Effector memory CD8-positive, alpha-beta T cell (primary cell): ENCODE results near the gene ZSWIM3.
A peak's percentile ranks its signal among the peaks of the same experiment; 100 is the strongest.

Experiments used
- ATAC-seq: fragments of 150-1000 bp; cut with Tn5 transposase; replicated peaks from 2 replicates; pipeline ENCODE4 v1.10.0; 2021; ENCODE audit warnings: mild to moderate bottlenecking, moderate library complexity
- DNase-seq, 3 experiments: peaks; one replicate each; pipeline ENCODE4 v3.0.0; 2021
- H3K27ac Mint-ChIP-seq, 2 donors: one replicate each; pipeline ENCODE4 v1.8.0; 2022; ENCODE audit warnings: mild to moderate bottlenecking in 2 of 2, mixed read lengths in 2 of 2, moderate library complexity in 2 of 2
- H3K27me3 Mint-ChIP-seq, 2 donors: one replicate each; pipeline ENCODE4 v1.8.0; 2022; ENCODE audit warnings: mixed read lengths in 2 of 2
- H3K36me3 Mint-ChIP-seq: one replicate; pipeline ENCODE4 v1.8.0; 2022; ENCODE audit warnings: mild to moderate bottlenecking, moderate library complexity, mixed read lengths; ENCODE audit not compliant: insufficient read depth
- H3K4me1 Mint-ChIP-seq, 2 donors: one replicate each; pipeline ENCODE4 v1.8.0; 2022; ENCODE audit warnings: low read depth in 2 of 2, mixed read lengths in 2 of 2
- H3K4me3 Mint-ChIP-seq, 2 donors: one replicate each; pipeline ENCODE4 v1.8.0; 2022; ENCODE audit warnings: mild to moderate bottlenecking in 2 of 2, mixed read lengths in 2 of 2, moderate library complexity in 2 of 2
- H3K9me3 Mint-ChIP-seq, 2 donors: one replicate each; pipeline ENCODE4 v1.8.0; 2022; ENCODE audit warnings: mixed read lengths in 2 of 2

Gene ZSWIM3

DNA sequence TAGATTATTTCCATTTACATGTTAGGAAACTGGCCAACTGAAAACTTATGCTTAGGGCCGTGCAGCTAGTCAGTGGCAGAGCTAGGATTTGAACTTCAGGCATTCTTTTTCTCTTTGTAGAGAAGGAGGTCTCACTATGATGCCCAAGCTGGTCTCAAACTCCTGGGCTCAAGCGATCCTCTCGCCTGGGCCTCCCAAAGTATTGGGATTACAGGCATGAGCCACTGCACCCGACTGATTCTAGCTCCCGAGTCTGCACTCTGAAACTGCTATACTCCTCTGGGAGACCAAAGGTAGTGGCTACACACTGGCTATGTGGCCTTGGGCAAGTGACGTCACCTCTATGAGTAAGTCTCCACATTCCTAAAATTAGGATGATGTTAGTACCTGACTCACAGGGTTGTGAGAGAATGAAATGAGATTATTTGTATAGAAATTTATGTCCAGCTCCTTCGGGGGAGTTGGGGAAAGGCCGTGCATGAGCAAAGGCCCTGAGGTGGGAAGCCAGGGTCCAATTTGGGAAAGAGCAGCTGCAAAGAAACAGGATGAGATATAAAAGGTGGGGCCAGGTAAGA is 48.2 kb downstream of the ZSWIM3 start:
- H3K4me1 Mint-ChIP-seq, result peaks cover 1 to 2% of the 10 kb centered on the region in 2 donors
- H3K27ac Mint-ChIP-seq, result no peak overlapping the region
- no peaks in the 10 kb centered on the region for H3K27me3 Mint-ChIP-seq
- ATAC-seq (no peak), DNase-seq (no peak)
- H3K9me3 Mint-ChIP-seq, result no peaks in the 10 kb centered on the region
- H3K36me3 Mint-ChIP-seq, result peaks cover under 1% of the 10 kb centered on the region
- no peak overlapping the region for H3K4me3 Mint-ChIP-seq

DNA sequence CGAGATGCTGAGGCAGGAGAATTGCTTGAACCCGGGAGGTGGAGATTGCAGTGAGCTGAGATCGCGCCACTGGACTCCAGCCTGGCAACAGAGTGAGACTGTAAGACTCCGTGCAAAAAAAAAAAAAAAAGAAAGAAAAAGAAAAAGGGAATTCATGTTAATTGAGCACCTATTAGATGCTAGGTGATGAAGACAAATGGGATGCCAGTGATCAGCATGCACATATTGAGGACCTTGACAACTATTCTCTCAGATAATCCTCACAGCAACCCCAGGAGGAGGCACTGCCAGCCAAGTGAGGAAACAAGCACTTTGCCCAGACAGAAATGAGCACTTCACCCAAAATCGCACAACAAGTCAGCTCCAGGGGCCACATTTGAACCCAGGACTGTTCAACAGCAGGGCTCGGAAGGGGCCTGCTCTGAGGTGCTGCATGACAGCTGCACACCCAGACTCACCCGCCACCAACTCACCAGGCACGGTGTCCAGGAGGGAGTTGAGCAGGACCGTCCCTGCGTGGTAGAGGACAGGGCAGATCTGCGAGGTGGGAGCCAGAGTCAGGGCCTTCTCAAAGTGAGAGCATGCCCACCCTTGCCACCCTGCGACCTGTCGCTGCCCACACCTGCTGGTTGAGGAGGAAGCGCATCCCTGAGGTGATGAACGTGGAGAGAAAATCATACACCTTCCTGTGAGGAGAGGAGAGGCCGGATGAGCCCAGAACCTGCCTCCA is 50.0 kb downstream of the ZSWIM3 start:
- H3K27ac Mint-ChIP-seq, result no peak overlapping the region
- peaks cover 11 to 16% of the 10 kb centered on the region in 2 donors for H3K4me1 Mint-ChIP-seq
- H3K27me3 Mint-ChIP-seq, result no peaks in the 10 kb centered on the region

DNA sequence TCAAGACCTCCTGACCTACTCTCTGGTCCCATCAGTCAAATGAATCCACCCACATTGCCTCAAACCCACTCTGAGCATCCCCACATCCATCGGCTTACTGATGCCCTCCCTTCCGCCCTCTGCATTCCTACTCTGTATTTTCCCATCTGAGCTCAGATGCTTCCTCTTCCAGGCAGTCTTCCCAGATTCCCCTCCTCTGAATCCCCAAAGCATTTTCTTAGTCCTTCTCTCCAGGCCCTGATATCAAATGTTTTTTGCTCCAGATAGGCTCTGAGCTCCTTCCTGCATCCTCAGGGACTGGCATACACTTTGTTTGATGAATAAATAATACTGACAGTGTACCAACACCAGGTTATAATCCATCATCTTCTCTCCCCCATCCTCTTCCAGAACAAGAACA is 50.7 kb downstream of the ZSWIM3 start:
- DNase-seq (no peak), ATAC-seq (no peak)
- Mint-ChIP-seq H3K4me1 (peaks cover 11 to 16% of the 10 kb centered on the region in 2 donors), H3K36me3 (peaks cover 6% of the 10 kb centered on the region), H3K4me3 (no peak overlapping the region), H3K9me3 (no peaks in the 10 kb centered on the region), H3K27ac (peak overlapping the region in 1 of 2 donors; percentile 14), H3K27me3 (no peaks in the 10 kb centered on the region)

More for the DNA sequence above, 50.0 kb downstream of the ZSWIM3 start:
- ATAC-seq (no peak), DNase-seq (no peak)
- peaks cover 6% of the 10 kb centered on the region for H3K36me3 Mint-ChIP-seq
- no peak overlapping the region for H3K4me3 Mint-ChIP-seq
- H3K9me3 Mint-ChIP-seq, result no peaks in the 10 kb centered on the region

DNA sequence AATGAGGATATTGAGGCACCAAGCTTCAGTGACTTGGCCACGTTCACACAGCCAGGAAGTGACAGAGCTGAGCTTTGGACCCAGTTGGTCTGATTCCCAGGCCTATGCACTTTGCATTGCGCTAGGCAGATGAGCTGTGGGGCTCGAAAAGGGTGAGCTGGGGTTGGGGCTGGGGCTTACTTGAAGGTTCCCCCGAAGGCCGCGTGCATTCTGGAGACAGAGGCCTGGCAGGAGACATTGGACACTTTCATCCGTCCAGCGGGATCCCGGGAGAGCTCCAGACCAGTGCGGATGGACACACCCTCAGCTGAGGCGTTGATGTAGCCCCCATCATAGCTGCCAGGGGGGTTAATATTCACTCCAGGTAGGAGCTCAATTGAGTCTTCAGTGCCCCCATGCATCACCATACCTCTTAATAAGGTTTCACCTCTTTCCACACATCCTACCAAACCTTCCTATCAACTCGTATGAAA is 52.0 kb downstream of the ZSWIM3 start:
- H3K4me1 Mint-ChIP-seq, result peaks cover 11 to 16% of the 10 kb centered on the region in 2 donors
- H3K9me3 Mint-ChIP-seq, result no peaks in the 10 kb centered on the region
- DNase-seq, result no peak
- no peak overlapping the region for H3K4me3 Mint-ChIP-seq
- H3K27ac Mint-ChIP-seq, result no peak overlapping the region
- peaks cover 6% of the 10 kb centered on the region for H3K36me3 Mint-ChIP-seq
- no peaks in the 10 kb centered on the region for H3K27me3 Mint-ChIP-seq
- no peak for ATAC-seq

DNA sequence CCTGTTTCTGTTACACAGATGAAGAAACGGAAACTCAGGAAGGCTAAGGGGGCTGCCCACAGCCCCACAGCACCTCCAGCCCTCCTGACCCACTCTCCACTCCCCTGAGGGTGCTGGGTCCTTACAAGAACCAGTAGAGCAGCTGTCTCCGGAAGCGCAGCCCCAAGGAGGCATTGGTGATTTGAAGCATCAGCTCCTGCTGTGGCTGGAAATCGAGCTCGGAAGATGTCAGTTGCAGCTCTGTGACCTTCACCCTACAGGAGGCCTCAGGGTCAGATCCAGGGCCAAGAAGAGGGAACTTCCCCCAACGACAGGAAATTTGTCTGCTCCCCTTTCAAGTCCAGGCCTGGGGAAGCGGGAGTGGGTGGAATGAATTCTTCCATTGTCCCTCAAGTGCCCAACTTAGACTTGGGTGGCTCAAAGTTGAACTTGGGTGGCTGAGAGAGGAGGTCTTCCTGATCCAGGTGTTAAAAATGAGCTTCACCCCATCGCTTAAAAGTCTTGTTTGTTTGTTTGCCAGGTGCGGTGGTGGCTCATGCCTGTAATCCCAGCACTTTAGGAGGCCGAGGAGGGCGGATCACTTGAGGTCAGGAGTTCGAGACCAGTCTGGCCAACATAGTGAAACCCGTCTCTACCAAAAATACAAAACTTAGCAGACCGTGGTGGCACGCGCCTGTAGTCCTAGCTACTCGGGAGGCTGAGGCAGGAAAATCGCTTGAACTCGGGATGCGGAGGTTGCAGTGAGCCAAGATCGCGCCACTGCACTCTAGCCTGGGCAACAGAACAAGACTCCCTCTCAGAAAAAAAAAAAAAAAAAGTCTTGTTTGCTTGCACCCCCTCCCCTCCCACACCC is 52.6 kb downstream of the ZSWIM3 start:
- Mint-ChIP-seq H3K27ac (peak overlapping the region; percentile 33 to 50), H3K4me1 (peaks cover 11 to 16% of the 10 kb centered on the region in 2 donors)
- no peak for DNase-seq

DNA sequence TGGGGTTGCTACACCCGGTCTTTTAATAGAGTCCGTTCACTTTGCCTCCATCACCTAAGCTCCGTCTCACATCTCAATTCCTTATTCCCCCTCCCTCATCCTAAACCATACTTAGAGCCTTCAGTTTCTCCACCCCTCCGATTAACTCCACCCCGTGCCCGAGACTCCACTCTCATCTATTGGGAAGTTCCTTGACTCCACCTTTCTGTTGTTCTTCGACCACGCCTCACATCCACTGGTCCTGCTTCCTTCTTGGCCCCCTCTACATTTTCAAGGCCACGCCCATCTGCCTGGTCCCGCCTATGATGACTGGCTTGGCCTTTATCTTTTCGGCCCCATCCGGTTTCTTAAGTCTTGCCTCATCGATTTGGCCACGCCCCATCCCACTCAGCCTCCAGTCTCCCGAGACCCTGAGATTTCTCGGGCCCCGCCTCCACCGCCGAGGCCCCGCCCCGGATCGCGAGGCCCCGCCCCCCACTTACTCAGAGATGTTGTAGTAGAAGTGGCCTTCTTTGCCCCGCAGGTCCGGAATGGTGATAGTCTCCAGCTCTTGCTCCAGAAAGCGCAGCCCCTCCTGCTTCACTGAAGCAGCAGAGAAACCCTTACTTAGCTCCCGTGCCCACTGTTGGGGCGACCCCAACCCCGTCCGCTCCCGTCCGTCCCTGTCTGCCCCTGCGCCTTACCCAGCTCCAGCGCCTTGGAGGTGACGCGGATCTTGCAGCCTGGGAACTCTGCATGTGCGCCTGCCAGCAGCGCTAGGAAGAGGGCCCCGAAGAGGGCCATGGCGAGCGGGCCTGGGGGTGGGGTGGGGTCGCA is 53.5 kb downstream of the ZSWIM3 start:
- Mint-ChIP-seq H3K4me1 (peaks cover 11 to 16% of the 10 kb centered on the region in 2 donors), H3K4me3 (peak overlapping the region; percentile 68 to 85), H3K36me3 (peaks cover 6% of the 10 kb centered on the region), H3K27me3 (peaks cover 0 to 9% of the 10 kb centered on the region in 2 donors), H3K27ac (peak overlapping the region; percentile 33 to 50), H3K9me3 (no peaks in the 10 kb centered on the region)
- peak; percentile 87 to 92 (median 88) for DNase-seq
- peak; percentile 84 for ATAC-seq

More for the DNA sequence above, 52.6 kb downstream of the ZSWIM3 start:
- ATAC-seq, result no peak
- H3K4me3 Mint-ChIP-seq, result peak overlapping the region; percentile 68 to 85
- no peaks in the 10 kb centered on the region for H3K9me3 Mint-ChIP-seq
- H3K27me3 Mint-ChIP-seq, result peaks cover 0 to under 1% of the 10 kb centered on the region in 2 donors
- peaks cover 6% of the 10 kb centered on the region for H3K36me3 Mint-ChIP-seq

DNA sequence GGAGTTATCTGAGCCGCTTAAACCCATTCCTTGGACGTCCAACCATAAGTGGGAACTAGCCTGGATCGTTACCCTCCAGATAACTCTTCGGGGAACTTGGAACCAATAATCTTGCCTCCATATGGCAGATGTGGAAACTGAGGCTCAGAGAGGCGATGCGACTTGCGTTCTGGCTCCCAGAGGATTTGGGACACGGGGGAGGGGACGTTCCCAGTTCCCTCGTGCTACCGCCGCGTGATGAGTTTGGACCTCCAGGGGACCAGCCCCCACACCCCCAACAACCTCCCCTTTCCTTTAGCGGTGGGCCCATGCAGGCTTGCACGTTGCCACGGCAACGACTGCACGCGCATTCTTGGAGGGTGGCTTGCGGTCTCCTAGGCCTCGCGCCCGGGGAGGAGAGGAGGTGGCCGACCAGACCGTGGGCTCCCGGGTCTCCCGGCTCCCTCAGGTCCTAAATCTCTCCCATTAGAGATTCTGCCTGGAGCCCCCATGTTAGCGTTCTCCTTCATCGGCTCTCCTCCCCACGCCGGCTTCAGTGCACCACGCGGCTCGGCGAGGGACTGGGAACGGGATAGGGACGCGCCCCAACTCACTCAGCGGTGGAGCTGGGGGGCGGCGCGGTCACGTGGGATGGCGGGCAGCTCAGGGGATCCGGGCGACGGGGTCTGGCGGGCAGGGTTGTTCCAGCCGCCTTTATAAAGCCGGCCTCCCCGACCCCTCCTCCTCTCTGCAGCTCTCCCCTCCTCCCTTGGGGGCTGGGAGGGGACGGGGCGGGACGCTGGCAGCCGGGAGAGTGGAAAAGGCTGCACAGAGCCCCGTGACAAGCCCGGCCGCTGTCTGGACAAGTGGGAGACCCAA is 54.3 kb downstream of the ZSWIM3 start, which contains the start of gene PLTP:
TSS of gene PLTP (minus strand) at position 670 of the 858 bp plus-strand sequence. CDS start 703 bp downstream, outside the sequence.
- DNase-seq (peak; percentile 35 to 39 (median 38)), ATAC-seq (peak; percentile 47)
- Mint-ChIP-seq H3K36me3 (peaks cover 6% of the 10 kb centered on the region), H3K4me3 (peak within 1 kb of the TSS; percentile 68 to 85), H3K4me1 (peaks cover 11 to 16% of the 10 kb centered on the region in 2 donors), H3K9me3 (no peaks in the 10 kb centered on the region), H3K27ac (peak within 1 kb of the TSS; percentile 41 to 50), H3K27me3 (peaks cover 0 to 18% of the 10 kb centered on the region in 2 donors)

DNA sequence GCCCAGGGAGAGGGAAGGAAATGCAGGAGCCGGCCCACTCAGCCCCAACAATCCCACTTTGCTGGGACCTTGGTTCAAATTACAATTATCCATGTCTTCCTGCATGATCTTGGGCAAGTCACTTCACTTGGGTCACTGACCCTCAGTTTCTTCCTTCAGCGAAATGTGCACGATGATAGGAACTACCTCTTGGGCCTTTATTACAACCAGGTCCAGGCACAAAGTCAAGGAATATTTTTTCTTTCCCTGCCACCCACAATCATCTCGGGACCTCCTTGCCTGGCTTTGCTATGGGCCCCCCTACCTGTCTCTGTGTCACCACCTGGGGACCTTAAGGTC is 54.9 kb downstream of the ZSWIM3 start:
- H3K4me1 Mint-ChIP-seq, result peaks cover 11 to 16% of the 10 kb centered on the region in 2 donors
- H3K4me3 Mint-ChIP-seq, result peak overlapping the region; percentile 68 to 85
- no peaks in the 10 kb centered on the region for H3K9me3 Mint-ChIP-seq
- peaks cover 6% of the 10 kb centered on the region for H3K36me3 Mint-ChIP-seq
- DNase-seq (no peak), ATAC-seq (no peak)
- peak overlapping the region in 1 of 2 donors; percentile 41 for H3K27ac Mint-ChIP-seq
- H3K27me3 Mint-ChIP-seq, result peaks cover 0 to 21% of the 10 kb centered on the region in 2 donors

DNA sequence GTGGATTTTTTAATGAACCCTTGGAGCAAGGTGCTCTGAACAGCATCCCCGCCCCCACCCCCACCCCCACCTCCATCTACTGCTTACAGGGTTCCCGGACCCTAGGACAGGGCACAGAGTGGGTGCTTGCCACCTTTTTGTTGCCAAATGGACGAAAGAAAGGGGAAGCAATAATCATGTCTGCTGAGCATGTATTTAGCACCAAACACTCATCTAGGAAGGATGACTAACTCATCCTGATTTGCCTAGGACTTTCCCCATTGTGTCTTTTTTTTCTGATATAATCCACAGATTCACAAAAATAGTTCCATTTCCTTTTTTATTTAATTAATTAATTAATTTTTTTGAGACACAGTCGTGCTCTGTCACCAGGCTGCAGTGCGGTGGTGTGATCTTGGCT is 55.7 kb downstream of the ZSWIM3 start:
- ATAC-seq (no peak), DNase-seq (no peak)
- H3K9me3 Mint-ChIP-seq, result no peaks in the 10 kb centered on the region
- peaks cover 11 to 16% of the 10 kb centered on the region in 2 donors for H3K4me1 Mint-ChIP-seq
- no peak overlapping the region for H3K27ac Mint-ChIP-seq
- H3K4me3 Mint-ChIP-seq, result no peak overlapping the region
- H3K36me3 Mint-ChIP-seq, result peaks cover 6% of the 10 kb centered on the region
- peaks cover 6 to 29% of the 10 kb centered on the region in 2 donors for H3K27me3 Mint-ChIP-seq

DNA sequence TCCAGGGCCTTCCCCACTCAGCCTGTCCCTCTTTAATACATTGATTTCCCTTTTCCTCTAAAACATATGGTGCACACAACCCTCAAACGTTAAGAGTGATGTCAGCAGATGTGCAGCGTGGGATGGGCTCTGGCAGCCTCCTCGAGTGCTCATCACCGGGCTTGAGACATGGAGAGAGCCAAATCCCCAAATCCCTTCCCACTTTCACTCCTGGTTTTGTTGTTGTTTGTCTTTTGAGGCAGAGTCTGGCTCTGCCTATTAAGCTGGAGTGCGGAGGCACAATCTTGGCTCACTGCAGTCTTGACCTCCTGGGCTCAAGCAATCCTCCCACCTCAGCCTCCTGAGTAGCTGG is 60.4 kb downstream of the ZSWIM3 start:
- Mint-ChIP-seq H3K9me3 (no peaks in the 10 kb centered on the region), H3K27ac (no peak overlapping the region), H3K36me3 (no peaks in the 10 kb centered on the region), H3K4me3 (no peak overlapping the region), H3K4me1 (no peaks in the 10 kb centered on the region), H3K27me3 (peaks cover 29 to 70% of the 10 kb centered on the region in 2 donors)
- ATAC-seq (no peak), DNase-seq (no peak)

DNA sequence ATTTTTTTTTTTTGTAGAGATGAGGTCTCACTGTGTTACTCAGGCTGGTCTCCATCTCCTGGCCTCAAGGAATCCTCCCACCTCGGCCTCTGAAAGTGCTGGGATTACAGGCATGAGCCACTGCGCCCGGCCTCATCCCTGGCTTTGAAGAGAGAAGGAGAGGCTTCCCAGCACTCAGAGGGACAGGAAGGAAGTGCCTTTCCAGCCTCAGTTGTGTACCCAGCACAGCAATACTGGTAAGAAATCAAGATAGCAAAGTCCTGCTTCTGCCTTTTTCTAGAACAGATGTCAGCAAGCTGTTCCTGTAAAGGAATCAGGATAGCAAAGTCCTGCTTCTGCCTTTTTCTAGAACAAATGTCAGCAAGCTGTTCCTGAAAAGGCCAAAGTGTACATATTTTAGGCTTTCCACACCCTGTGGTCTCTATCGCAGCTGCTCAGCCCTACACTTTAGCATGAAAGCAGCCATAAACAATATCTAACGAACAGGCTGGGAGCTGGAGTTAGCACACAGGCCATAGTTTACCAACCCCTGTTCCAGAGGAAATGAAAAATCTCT is 60.8 kb downstream of the ZSWIM3 start:
- H3K9me3 Mint-ChIP-seq, result no peaks in the 10 kb centered on the region
- H3K27me3 Mint-ChIP-seq, result peaks cover 29 to 72% of the 10 kb centered on the region in 2 donors
- H3K4me3 Mint-ChIP-seq, result no peak overlapping the region
- ATAC-seq, result no peak
- no peaks in the 10 kb centered on the region for H3K36me3 Mint-ChIP-seq
- no peak overlapping the region for H3K27ac Mint-ChIP-seq
- no peak for DNase-seq
- no peaks in the 10 kb centered on the region for H3K4me1 Mint-ChIP-seq
